ENCODE results near the gene PHF2.

- TF ChIP-seq POLR2AphosphoS5 (IDR thresholded peaks at IDR 0.05) = no peak
- TF ChIP-seq CTCF (IDR thresholded peaks at IDR 0.05) = no peak
Observed at GRCh38 chr9:93590609-93591234, 14.3 kb downstream of the PHF2 start.

Data from suprapubic skin (tissue), 3 donors.